HL-60 (cell line): ENCODE measurements around the gene RBM23.

Experiments
- DNase-seq, 2 experiments: peaks; one replicate each; pipeline ENCODE4 v3.0.0-alpha.2; 2010 to 2020; ENCODE audit warnings: low read depth in 1 of 2, low spot score in 1 of 2
- H3K27ac ChIP-seq: fragments of 250-450 bp; sonication (Bioruptor Pico); replicated peaks from 2 replicates; pipeline ENCODE4 v1.5.1; 2020; ENCODE audit warnings: mild to moderate bottlenecking, moderate library complexity
- H3K27me3 ChIP-seq: fragments of 250-450 bp; sonication (Bioruptor Pico); 2 replicates; pipeline ENCODE4 v1.5.1; 2021; ENCODE audit warnings: mild to moderate bottlenecking, moderate library complexity; ENCODE audit not compliant: insufficient read depth, poor library complexity, severe bottlenecking
- H3K4me3 ChIP-seq: replicated peaks from 2 replicates; pipeline ENCODE4 v1.5.1; 2011; ENCODE audit warnings: mild to moderate bottlenecking, control low read depth, low read length; ENCODE audit not compliant: insufficient read depth
- GABPA ChIP-seq: IDR thresholded peaks from 2 replicates; pipeline ENCODE4 v1.6.1; 2012; ENCODE audit warnings: low read depth
- POLR2AphosphoS5 ChIP-seq: IDR thresholded peaks from 2 replicates; pipeline ENCODE4 v1.6.1; 2012; ENCODE audit warnings: low read depth
- SPI1 ChIP-seq: IDR thresholded peaks from 2 replicates; pipeline ENCODE4 v1.6.1; 2012; ENCODE audit warnings: low read depth, mild to moderate bottlenecking, borderline replicate concordance
- TF ChIP-seq, protein P1 (sequence below): IDR thresholded peaks from one replicate; pipeline ENCODE4 v1.5.1; 2011; ENCODE audit warnings: low read length, control low read depth, inconsistent platforms; ENCODE audit not compliant: insufficient read depth
- TF ChIP-seq, protein P2 (sequence below): IDR thresholded peaks from 2 replicates; pipeline ENCODE4 v1.6.1; 2012; ENCODE audit warnings: low read depth; ENCODE audit not compliant: insufficient replicate concordance

Gene RBM23

DNA sequence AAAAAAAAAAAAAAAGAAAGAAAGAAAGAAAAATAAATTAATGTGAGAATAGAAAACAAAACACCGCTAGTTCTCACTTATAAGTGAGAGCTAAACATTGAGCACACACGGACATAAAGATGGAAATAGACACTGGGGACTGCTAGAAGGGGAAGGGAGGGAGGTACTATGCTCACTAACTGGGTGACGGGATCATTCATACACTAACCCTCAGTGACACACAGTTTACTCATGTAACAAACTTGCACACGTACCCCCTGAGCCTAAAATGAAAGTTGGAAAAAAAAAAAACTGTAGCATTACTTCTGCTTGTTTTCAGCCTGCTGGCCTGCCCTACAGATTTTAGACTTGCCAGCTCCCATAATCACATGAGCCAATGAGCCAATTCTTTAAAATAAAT, 20.7 kb upstream of the RBM23 start:
- H3K4me3 ChIP-seq = no peak overlapping the region
- TF ChIP-seq, protein P1, sequence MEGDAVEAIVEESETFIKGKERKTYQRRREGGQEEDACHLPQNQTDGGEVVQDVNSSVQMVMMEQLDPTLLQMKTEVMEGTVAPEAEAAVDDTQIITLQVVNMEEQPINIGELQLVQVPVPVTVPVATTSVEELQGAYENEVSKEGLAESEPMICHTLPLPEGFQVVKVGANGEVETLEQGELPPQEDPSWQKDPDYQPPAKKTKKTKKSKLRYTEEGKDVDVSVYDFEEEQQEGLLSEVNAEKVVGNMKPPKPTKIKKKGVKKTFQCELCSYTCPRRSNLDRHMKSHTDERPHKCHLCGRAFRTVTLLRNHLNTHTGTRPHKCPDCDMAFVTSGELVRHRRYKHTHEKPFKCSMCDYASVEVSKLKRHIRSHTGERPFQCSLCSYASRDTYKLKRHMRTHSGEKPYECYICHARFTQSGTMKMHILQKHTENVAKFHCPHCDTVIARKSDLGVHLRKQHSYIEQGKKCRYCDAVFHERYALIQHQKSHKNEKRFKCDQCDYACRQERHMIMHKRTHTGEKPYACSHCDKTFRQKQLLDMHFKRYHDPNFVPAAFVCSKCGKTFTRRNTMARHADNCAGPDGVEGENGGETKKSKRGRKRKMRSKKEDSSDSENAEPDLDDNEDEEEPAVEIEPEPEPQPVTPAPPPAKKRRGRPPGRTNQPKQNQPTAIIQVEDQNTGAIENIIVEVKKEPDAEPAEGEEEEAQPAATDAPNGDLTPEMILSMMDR = no peak
- TF ChIP-seq, protein P2, sequence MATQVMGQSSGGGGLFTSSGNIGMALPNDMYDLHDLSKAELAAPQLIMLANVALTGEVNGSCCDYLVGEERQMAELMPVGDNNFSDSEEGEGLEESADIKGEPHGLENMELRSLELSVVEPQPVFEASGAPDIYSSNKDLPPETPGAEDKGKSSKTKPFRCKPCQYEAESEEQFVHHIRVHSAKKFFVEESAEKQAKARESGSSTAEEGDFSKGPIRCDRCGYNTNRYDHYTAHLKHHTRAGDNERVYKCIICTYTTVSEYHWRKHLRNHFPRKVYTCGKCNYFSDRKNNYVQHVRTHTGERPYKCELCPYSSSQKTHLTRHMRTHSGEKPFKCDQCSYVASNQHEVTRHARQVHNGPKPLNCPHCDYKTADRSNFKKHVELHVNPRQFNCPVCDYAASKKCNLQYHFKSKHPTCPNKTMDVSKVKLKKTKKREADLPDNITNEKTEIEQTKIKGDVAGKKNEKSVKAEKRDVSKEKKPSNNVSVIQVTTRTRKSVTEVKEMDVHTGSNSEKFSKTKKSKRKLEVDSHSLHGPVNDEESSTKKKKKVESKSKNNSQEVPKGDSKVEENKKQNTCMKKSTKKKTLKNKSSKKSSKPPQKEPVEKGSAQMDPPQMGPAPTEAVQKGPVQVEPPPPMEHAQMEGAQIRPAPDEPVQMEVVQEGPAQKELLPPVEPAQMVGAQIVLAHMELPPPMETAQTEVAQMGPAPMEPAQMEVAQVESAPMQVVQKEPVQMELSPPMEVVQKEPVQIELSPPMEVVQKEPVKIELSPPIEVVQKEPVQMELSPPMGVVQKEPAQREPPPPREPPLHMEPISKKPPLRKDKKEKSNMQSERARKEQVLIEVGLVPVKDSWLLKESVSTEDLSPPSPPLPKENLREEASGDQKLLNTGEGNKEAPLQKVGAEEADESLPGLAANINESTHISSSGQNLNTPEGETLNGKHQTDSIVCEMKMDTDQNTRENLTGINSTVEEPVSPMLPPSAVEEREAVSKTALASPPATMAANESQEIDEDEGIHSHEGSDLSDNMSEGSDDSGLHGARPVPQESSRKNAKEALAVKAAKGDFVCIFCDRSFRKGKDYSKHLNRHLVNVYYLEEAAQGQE = no peak
- TF ChIP-seq SPI1 (no peak), GABPA (no peak), POLR2AphosphoS5 (no peak)
- H3K27ac ChIP-seq = no peak overlapping the region
- H3K27me3 ChIP-seq = no peaks in the 10 kb centered on the region
- no peak for DNase-seq

DNA sequence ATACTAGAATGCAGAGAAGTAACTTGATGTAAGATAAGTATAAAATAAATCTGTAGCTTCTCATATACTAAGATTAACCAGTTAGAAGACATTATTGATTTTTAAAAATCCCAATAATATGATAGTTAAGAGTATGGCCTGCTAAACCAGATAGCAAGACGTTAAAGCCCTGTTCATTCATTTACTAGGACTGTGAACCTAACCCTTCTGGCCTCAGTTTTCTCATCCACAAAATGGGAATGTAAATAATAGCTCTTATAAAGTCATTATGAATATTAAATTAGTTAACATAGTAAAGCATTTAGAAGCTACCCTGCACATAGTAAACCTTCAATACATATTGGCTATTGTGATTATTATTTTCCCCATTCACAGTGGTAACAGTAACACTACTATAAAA, 16.2 kb upstream of the RBM23 start:
- DNase-seq = no peak
- Histone ChIP-seq H3K27me3 (no peaks in the 10 kb centered on the region), H3K27ac (no peak overlapping the region), H3K4me3 (no peak overlapping the region)
- TF ChIP-seq GABPA (no peak), SPI1 (no peak), POLR2AphosphoS5 (no peak)
- TF ChIP-seq, protein P1 = no peak
- TF ChIP-seq, protein P2 = no peak

DNA sequence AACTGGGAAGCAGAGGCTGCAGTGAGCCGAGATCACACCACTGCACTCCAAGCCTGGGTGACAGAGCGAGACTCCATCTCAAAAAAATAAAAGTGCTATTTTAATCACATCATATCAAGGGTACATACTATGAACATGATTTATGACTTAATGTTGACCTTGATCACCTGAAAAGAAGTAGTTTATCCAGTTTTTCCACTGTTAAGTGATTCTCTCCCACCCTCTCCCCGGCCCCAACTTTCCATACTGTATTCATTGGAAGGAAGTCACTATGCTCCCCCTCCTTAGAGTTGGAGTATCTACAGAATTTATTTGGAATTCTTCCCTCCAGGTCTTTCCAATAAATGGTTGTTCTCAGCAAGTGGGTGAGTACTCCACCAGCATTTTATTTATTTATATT, 13.2 kb upstream of the RBM23 start:
- no peak overlapping the region for H3K27ac ChIP-seq
- DNase-seq = no peak
- no peaks in the 10 kb centered on the region for H3K27me3 ChIP-seq
- H3K4me3 ChIP-seq = no peak overlapping the region
- no peak for TF ChIP-seq GABPA
- TF ChIP-seq, protein P2 = no peak
- TF ChIP-seq, protein P1 = no peak
- no peak for TF ChIP-seq SPI1
- TF ChIP-seq POLR2AphosphoS5 = no peak
